Measurements from ENCODE around the gene TCF7L1.
"Not testable (repeated sequence)": the region's sequence is repeated elsewhere in the genome, so short reads cannot be mapped to it uniquely, and the experiment has no call there.

The TCF7L1 gene

DNA sequence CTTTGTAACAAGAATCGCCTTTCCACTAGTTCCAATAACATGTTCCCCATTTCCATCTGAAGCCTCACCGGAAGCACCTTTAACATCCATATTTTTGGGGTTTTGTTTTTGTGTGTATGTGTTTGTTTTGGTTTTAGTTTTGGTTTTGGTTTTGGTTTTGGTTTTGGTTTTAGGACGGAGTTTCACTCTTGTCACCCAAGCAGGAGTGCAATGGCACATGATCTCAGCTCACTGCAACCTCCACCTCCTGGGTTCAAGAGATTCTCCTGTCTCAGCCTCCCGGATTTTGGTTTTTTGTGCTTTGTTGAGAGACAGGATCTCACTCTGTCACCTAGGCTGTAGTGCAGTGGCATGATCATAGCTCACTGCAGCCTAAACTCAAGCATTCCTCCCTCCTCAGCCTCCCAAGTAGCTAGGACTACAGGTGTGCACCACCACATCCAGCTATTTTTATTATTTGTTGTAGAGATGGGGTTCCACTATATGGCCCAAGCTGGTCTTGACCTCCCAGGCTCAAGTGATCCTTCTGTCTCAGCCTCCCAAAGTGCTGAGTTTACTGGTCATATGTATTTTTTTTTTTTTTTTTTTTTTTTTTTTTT, 158.3 kb downstream of the TCF7L1 start:
- no peak for DNase-seq

DNA sequence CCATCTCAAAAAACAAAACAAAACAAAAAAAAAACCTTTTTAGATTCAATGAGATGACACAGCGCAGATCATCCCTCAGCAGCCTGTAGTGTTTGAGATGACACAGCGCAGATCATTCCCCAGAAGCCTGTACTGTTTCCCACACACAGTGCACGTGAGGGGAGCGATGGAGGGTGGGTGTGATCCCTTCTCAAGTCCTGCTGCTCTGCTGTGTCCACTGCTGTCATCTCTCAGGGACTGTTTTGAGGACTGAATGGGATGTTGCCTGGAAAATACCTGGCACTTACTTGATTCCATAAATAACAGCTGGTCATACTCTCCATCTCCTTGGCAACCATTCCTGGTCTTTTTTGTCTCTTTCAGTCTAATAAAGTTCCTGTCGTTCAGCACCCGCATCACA, 168.9 kb downstream of the TCF7L1 start:
- DNase-seq = no peak

DNA sequence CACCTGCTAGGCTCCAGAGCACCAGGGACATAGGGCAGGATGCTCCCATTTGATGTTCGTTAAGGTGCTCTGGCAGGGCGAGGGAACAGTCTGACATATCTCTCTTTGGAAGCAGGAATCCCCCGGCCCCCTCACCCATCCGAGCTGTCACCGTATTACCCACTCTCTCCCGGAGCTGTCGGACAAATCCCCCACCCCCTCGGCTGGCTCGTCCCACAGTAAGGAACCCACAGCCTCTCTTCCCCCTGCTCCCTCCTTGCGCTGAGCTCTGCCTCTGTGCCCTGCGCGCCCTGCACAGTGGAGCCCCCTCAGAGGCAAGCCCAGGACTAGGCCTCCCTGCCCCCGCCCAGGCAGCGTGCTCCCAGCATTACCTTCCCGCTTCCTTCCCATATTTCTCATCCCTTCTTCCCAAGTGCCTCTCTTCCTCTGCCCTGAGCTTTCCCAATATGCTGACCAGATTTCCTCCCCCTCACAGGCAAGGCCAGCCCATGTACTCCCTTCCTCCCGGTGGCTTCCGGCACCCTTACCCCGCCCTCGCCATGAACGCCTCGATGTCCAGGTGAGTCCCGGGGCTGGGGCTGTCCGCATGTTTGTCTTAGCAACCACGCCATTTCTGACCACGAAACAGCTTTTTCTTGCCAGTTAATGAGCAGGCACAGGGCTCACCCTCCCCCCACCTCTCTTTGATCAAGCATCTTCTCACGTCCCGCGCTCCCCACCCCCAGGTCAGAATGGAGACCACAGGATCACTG, 170.8 kb downstream of the TCF7L1 start:
- DNase-seq = no peak

DNA sequence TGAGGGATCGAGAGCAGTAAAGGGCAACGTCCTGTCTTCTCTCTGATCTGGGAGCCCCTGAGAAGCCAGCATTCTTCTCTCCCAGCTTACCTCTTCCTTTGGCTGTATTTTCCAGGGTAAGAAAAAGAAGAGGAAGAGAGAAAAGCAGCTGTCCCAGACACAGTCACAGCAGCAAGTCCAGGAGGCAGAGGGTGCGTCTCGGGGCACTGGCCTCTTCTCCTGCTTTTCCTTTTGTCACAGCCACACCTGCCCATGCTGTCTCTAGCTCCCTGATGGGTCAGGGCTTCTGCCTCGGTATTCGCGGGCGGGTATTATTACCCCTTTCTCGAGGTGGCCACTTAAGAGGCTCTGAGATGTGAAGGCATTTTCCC, 174.3 kb downstream of the TCF7L1 start:
- no peak for DNase-seq

DNA sequence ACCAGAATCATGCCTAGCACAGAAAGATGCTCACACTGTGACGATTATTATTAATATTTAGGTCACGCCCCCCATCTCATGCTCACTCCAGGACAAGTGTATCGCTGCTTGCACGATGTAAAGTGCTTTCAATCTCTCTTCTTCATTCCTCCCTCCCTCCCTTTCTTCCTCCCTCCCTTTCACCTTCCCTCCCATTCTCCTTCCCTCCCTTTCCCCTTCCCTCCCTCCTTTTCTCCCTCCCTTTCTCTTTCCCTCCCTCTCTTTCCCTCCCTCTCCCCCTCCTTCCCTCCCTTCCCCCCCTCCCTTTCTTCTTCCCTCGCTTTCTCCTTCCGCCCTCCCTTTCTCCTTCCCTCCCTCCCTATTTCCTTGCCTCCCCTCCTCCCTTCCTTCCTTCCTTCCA, 175.0 kb downstream of the TCF7L1 start:
- no peak for DNase-seq

DNA sequence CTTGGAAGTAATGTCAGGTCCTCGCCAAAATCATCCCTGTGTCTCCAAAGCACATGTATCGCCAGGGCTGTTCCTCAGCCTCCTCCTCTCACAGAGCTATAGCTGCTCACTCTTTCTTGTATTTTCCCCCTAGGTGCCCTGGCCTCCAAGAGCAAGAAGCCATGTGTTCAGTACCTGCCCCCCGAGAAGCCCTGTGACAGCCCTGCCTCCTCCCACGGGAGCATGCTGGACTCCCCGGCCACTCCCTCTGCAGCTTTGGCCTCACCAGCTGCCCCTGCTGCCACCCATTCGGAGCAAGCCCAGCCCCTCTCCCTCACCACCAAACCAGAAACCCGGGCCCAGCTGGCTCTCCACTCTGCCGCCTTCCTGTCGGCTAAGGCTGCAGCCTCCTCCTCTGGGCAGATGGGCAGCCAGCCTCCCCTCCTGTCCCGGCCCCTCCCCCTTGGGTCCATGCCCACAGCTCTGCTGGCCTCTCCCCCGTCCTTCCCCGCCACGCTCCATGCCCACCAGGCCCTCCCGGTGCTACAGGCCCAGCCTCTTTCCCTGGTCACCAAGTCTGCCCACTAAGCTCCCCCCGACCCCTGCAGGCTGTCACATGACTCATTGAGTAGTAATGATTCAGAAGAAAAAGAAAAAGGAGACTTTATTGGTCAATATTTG, 175.8 kb downstream of the TCF7L1 start:
- DNase-seq = peak; percentile 72

DNA sequence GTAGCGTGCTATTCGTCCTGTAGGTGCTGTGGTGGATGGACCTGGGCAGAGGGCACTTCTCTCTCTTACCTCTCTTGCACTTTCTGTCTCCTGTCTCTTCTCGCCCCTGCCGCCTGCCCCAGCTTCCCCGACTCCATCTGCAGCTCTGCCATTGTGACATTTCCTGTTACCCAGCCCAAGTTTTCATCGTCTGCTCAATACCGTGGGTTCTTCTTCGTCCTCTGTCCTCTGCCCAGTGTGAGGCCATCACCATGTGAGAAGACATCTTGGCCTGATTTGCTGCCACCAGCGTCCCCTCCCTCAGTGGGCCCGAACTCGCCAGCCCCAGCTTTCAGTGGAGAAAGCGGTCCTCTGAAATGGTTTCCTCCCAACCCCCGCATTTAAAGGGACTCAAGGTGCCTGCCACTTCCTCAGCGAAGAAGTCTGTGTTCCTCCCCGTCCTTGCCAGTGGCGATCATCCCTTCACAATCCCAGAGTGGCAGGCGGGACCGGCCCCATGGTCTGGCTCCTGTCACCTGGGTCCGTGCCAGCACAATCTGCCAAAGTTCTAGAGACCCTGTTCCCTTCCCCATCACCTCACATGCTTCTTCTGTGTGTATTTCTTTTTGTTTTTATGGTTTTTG, 176.6 kb downstream of the TCF7L1 start:
- no peak for DNase-seq

DNA sequence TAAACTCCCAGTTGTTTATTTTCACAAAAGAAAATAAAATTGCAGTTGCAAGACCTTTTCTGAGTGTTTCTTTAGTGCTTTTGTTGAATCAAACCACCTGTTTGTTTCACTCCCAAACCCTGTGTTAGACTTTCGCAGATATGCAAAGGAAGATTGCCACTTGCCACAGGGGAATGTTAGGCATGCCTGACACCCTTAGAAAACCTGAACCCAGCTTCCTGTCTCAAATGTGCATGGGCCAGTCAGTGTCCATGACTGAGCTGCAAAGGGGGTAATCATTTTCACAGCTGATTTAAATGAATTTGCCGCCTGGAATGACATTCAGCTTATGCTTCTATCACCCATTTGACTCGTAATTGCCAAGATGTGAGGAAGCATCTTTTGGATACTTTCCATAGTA, 177.1 kb downstream of the TCF7L1 start:
- no peak for DNase-seq

DNA sequence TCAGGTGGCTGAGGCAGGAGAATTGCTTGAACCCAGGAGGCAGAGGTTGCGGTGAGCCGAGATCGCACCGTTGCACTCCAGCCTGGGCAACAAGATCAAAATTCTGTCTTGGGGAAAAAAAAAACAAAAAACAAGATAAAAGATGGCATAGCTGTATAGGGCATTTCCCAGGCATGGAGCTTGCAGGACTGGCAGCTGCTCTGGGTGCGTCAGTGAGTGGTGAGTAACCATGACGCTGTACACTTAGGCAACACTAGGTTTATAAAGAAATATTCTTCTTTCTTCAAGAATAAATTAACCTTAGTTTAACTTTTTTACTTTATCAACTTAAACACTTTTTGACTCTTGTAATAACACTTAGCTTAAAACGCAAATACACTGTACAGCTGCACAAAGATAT, 179.2 kb downstream of the TCF7L1 start:
- no peak for DNase-seq

DNA sequence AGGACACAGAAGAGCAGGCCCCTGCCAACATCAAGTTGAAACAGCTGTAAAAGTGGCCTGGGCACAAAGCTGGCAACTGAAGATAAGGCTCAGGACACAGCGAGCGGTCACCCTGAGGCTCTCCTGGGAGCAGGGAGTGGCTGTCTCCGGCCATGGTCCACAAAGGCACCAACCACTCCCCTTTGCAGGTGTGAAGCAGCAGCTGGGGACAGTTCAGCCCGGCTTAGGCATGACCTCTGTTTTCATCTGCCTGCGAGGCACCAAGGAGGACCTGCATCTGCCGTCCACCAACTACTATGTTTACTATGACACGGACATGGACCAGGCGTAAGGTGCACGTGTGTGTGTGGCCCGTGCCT, 181.7 kb downstream of the TCF7L1 start:
- DNase-seq = no peak

DNA sequence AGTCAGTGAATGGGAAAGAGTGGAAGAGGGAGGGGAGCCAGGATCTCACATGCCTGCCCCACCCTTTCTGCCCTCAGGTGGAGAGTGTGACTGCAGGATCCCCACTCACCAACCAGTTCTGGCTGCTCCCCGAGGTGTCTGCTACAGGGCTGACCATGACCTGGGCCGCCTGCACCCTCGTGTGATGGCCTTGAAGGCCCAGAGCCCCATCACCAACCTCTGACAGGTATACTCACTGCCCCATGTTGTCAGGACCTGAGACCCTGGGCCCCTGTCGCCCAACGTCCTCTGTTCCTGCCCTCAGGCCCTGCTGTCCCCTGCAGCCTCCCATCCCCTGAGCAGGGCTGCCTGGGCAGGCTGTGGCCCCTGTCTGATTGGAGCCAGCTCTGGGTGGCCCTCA, 182.7 kb downstream of the TCF7L1 start:
- DNase-seq = not testable (repeated sequence)

DNA sequence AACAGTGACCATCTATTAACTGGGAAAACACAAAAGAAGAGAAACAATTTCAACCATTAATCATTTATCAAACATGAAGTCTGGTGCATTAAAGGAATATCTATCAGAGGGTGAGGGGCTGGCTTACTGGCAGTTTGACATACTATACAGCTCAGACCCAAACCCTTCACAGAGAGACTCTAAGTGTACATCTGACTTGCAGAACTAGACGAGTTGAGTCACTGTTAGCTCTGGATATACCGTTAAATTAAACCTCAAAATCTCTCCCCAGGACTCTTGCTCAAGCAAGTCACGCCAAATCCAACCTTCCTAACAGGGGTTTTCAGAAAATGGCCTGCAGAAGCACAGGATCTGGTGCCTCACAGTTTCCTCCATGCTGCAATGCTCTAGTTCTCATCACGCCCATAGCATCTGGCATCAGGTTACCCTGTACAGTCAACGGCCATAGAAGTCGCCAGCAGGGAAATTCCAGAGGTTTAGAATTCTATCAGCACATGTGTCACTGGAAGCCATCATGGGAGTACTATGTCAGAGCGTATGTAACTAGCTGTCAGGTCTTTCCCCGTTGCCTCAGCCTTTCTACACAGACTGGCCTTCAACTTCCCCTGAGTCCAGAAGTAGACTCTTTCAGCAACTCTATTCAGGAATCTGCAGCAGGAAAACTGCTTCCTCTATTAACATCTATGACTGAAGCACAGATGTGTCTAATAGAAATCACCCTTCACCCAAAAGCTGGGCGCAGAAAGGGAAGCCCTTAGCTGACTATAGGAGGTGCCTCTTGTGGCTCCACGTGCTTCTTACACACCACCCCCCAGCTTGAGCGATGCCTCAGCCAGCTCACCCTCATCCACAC, 185.3 kb downstream of the TCF7L1 start:
- DNase-seq = no peak

DNA sequence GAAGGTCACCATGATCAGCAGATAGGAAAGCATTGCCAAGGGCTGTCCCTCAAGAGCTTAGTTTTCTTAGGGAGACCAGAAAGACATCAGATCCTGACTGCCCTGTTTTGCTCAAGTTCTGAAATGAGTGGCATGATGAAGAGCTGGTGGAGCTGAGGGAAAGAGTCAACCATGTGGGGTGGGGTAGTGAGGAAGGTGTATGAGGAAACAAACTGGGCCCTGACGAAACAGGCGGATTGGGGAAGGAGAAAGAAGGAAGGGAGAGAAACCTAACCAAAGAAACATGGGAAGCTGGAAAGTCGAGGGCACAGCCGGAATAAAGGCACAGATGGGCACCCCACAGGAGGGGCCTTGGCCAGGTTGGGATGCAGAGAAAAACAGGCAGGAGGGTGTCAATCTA, 186.6 kb downstream of the TCF7L1 start:
- DNase-seq = no peak

DNA sequence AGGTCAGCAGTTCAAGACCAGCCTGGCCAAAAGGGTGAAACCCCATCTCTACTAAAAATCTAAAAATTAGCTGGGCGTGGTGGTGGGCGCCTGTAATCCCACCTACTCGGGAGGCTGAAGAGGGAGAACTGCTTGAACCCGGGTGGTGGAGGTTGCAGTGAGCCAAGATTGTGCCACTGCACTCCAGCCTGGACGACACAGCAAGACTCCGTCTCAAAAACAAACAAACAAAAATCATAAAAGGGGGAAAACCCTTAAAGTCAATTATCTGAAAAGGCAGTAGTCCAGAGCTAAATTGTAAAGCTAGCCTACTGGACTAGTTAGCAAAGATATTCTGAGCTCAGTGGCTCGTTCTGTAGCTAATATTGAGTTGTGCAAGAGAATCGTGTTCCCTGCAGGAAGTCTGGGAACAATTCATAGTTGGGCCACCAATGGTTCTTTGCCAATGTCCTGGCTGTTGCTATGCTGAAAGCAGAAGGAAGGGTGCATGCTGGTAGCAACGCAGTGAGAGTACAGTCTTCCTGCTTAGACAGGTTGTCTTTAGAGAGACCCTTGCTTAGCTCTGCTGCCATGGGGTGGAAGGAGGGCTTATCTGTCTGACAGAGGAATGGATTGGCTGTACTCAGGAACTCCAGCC, 190.3 kb downstream of the TCF7L1 start:
- DNase-seq = no peak

DNA sequence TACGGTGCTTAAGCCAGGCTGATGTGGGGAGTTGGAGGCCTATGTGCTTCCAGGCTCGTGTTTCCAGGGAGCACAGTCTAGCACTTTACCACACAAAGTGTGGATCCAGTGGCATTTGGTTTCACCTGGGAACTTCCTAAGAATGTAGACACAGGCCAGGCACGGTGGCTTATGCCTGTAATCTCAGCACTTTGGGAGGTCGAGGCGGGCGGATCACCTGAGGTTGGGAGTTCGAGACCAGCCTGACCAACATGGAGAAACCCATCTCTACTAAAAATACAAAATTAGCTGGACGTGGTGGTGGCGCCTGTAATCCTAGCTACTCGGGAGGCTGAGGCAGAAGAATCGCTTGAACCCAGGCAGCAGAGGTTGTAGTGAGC, 190.8 kb downstream of the TCF7L1 start:
- DNase-seq = not testable (repeated sequence)

DNA sequence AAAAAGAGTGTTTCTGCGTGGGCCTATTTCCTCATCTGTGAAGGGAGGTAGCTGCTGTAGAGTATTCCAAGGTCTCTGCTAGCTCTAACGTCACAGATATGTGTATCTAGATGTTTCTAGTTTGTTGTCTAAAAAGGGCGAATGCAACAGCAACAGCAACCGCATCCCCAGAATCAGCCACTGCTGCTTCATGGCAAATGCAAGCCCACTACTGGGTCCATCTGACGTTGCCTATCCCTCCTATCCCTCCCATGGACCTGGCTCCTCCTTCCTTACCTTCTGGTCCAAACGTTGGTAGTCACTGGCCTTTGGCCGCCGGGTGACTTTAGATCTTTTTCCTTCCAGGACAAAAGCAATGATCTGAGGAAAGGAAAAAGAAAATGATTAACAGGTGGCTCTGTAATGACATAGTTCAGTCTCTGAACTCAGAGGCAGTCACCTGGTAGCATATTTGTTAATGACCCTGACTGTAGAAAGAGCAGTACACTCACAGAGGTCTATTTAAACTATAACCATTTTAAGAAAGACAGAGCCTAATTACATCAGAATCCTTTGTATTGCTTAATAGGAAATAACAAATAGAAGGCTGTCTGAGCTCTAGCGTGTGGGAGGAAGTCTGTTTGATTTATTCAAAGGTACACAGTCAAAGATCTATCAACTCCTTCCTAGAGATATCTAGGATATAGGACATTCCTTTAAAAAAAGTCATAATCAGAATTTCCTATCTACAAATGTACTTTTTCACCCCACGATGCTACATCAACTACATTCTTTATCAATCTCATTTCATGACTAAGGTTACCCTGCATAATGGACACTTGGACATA, 191.7 kb downstream of the TCF7L1 start:
- DNase-seq = no peak

DNA sequence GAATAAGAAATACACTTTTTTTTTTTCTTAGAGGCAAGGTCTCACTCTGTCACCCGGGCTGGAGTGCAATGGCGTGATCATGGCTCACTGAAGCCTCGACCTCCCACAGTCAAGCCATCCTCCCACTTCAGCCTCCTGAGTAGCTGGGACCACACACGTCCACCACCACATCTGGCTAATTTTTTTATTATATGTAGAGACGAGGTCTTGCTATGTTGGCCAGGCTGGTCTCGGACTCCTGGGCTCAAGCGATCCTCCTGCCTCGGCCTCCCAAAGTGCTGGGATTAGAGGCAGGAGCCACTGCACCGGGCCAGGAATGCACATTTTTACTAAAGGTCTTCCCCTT, 192.2 kb downstream of the TCF7L1 start:
- DNase-seq = no peak

DNA sequence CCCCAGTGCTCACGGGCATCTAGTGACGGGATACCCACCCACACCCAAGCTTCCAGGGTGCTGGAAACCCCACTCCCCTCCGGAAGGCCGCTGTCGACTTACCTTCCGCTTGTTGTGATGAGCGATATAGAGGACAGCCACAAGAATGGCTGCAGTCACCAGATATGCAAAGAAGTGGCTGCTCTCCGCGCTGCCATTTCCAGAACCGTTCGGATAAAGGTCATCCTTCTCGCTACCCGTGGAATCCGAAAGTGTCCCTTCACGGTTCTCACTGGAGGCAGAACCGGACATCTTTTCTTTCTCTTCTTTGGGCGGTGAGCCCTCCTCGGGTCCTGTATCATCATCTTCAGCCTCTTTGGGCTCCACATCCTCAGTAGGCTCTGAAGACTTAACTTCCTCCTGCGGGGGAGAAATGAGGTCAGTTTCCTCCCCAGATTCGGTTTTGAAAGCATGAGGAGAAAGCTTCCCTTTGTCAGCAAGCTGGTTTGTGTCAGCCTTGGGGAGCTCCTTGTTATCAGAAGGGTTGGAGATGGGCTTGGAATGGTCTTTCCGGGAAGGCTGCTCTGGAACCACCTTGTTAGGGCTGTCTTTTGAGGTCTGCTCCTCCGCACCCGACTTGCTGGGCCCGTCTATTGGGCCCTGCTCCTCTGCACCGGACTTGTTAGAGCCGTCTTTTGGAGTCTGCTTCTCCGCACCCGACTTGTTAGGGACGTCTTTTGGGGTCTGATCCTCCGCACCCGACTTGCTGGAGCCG, 193.4 kb downstream of the TCF7L1 start:
- no peak for DNase-seq

DNA sequence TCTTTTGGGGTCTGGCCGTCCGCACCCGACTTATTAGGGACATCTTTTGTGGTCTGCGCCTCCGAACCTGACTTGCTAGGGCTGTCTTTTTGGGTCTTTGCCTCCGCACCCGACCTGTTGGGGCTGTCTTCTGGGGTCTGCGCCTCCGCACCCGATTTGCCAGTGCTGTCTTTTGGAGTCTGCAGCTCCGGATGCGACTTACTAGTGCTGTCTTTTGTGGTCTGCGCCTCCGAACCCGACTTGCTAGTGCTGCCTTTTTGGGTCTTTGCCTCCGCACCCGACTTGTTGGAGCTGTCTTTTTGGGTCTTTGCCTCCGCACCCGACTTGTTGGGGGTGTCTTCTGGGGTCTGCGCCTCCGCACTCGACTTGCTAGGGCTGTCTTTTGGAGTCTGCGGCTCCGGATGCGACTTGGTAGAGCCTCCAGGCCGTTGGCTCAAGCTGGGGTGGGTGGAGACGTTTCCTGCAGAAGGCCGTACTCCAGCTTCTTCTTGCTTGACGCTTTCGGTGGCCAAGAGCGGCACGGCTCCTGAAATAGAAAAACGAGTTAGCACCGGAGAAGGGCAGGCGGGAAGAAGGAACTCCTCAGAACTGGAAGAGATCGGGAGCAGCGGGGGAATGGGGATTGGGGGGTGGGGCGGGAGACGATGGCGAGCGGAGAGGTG, 194.1 kb downstream of the TCF7L1 start:
- no peak for DNase-seq

DNA sequence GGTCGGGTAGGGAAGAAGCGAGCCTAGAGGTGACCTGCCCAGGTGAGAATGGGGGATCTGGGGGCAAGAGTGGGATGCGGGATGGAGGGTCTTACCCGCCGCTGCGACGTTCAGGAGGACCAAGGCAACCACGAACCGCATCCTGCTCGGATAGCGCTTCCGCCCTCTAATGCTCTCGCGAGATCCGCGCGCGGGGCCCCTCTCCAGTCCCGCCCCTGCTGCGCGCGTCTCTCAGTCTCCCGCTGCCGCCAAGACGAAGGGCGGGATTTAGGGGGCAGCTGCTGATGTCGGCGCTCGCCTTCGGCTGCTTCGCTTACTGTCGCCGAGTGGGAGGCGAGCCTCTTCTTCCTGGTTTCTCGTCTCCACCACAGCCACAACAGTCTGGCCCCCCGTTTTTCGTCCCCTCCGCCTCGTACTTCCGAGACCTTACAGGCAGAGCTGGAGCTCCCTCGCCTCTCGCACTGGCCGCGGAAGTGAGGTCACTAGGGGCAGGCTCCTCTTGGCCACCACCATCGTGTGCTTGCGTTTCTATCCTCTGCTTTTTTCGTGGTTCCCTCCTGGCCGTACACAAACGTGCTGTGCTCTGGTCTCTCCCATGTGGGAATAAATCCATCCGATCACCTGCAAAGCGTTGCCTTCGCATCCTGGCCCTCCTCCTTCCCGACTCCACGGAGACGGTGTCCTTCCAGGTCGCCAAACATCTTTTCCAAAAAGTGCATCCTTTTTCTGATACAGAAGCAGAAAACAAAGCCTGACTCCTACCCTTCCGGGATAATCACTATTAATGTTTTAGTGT, 194.8 kb downstream of the TCF7L1 start, which contains the start of gene TGOLN2:
Gene TGOLN2, minus strand, starts transcription at position 168 of the 796 bp plus-strand sequence. Its CDS starts 27 bp downstream, at position 141.
- peak; percentile 87 for DNase-seq
